GM19043 (cell line): ENCODE measurements around the gene GCNA.

ENCODE experiments used
- ATAC-seq: cut with Tn5 transposase; IDR thresholded peaks from one replicate; pipeline ENCODE4 v1.9.1; 2021; ENCODE audit warnings: low read depth; ENCODE audit not compliant: unreplicated experiment

The GCNA gene, protein sequence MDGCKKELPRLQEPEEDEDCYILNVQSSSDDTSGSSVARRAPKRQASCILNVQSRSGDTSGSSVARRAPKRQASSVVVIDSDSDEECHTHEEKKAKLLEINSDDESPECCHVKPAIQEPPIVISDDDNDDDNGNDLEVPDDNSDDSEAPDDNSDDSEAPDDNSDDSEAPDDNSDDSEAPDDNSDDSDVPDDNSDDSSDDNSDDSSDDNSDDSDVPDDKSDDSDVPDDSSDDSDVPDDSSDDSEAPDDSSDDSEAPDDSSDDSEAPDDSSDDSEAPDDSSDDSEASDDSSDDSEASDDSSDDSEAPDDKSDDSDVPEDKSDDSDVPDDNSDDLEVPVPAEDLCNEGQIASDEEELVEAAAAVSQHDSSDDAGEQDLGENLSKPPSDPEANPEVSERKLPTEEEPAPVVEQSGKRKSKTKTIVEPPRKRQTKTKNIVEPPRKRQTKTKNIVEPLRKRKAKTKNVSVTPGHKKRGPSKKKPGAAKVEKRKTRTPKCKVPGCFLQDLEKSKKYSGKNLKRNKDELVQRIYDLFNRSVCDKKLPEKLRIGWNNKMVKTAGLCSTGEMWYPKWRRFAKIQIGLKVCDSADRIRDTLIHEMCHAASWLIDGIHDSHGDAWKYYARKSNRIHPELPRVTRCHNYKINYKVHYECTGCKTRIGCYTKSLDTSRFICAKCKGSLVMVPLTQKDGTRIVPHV

GRCh38 chrX:71578253-71579135, at the start of gene GCNA:
TSS of gene GCNA (plus strand) at chrX:71578437. CDS start at chrX:71580822, 2,385 bp downstream.
- no peak for ATAC-seq

DNA sequence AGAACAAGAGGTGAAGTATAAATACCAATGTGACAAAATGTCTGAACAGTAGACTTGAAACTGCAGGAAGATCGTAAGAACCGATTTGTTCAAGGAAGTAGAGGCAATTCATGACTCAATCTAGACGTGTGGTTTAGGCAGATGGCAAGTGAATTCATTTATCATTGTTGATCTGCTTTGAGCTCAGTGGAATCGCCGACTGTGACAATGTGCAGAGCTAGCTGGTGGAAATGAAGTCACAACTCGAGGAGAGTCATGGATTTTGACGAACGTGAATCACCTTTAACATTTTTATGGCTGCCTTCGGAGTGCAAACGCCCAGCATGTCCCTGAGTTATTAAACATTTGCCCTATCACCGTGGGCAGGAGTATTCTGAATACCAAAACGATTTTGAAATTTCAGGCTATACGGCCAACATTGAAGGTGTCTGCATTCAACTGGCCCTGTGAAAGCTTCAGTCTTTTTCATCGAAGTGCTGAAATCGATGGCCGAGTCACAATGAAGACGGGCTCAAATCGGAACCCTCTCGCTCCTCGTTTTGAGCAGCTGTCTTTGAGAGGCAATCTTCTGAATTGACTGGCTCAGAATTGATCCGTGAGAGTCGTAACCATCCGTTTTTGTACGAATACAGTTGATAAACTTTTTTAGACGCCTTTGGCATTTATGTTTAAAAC, 46.0 kb upstream of the GCNA start:
- peak; percentile 21 for ATAC-seq

DNA sequence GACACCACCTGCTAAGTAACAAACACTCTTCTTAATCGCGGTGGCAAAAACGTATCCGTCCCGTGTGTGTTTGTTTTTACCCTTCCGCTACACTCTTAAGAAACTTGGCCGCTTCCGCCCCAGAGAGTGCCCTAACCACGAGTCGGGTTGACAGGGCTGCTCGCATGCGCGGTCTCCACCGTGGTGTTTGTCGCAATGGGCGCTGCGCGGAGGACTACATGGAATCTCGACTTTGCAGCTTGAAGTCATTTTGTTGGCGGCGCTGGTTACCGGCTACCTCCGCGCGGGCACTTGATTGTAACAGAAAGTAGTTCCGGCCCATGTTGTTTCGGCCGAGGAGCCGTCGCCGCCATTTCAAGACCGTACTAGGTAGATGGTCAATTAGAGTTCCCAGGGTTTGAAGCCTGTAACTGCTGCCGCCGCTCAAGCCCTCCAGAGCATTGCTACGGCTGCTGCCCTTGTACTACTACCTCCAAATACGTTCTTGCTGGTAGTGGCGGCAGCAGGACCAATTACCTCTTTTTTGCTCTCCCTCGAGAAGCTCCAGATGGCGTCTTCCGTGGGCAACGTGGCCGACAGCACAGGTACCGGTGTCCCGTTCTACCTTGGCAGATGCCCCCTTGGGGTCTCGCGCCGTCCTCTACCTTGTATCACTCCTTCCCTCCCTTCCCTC, 45.3 kb upstream of the GCNA start, which contains the start of gene OGT:
TSS of gene OGT (plus strand) at position 352 of the 673 bp plus-strand sequence. CDS start at position 548, 196 bp downstream.
- ATAC-seq = peak; percentile 69

- ATAC-seq = no peak
Measured at GRCh38 chrX:71533516-71533850, 44.8 kb upstream of the GCNA start.

- no peak for ATAC-seq
Measured at GRCh38 chrX:71533851-71534561, 44.2 kb upstream of the GCNA start.

DNA sequence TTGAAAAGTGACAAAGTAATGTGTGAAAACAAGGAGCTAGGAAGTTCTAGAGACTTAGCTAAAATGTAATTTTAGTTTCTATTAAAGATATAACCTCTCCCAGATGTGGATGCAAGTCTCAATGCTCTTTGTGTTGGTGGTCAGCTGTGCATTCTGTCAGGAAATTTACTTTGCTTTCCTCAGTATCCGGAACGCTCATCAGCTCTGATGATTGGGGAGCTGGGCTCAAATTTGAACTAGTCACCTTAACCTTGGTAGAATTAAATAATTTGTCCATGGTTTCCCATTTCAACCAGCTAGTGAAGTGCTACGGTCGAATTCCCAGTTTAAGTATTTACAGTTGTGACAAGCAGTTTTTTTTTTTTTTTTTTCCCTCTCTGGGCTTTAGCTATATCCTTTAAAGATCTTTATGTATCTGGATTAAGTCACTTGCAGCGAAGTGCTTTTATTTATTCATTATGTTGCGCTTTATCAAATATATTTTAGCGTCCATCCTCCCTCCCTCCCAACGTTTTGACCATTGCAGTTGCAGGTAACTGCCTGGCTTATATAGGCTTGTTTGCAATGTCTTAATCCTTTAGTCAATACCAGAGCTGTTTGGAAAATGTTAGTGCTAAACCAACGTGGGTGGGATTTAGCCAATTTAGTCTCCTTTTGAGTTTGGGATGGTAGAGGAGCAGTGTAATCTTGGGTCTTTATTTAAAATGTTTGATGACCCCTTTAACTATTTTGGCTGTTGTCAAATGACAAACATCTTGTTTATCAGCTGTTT, 43.3 kb upstream of the GCNA start:
- no peak for ATAC-seq

GRCh38 chrX:71536285-71536684, 42.0 kb upstream of the GCNA start:
- ATAC-seq = no peak

DNA sequence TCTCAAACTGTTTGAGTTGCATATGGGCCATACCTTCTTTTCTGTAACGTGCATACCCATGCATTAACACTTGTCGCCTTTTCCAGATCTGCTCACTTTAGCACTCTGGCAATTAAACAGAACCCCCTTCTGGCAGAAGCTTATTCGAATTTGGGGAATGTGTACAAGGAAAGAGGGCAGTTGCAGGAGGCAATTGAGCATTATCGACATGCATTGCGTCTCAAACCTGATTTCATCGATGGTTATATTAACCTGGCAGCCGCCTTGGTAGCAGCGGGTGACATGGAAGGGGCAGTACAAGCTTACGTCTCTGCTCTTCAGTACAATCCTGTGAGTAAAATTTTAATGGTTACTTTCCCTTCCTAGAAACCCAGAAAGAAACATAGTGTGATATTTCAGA, 40.5 kb upstream of the GCNA start:
- no peak for ATAC-seq

GRCh38 chrX:71540801-71541200, 37.4 kb upstream of the GCNA start:
- peak; percentile 23 for ATAC-seq

DNA sequence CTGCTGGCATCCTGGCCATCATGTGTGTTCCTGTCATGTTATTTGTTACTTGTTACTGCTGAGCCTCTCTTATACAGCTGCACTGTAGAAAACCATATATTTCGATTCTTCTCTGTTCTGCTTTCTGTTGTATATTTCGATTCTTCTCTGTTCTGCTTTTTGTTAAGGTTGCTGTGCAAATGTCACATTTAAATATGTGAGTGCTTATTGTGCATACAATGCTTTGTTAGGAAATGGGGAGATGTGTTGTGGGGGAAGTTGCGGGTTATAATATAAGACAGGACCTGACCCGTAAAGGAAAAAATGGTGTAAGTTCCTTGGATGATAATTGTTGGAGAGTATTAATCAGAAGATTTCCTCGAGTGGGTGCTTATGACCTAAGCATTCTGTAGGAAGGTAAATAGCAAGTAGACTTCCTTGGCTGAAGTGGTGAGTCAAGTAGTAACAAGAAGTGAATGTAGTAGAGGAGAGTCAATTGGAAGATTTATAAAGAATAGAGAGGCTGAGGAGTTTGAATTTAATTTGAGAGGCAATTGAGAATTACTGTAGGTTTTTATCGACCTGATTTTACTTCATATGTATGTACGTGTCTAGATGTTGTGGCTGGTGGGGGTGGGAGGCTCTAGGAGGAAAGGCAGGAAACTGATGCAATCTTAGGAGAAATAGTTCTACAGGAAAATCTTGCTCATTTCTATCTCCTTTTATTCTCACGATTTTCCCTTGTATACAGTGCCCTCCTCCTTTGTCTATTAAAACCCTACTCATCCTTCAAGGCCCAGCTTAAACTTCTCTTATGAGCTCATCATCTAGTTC, 36.8 kb upstream of the GCNA start:
- peak; percentile 89 for ATAC-seq

- no peak for ATAC-seq
Measured at GRCh38 chrX:71542411-71542810, 35.8 kb upstream of the GCNA start.

GRCh38 chrX:71542825-71543224, 35.4 kb upstream of the GCNA start:
- ATAC-seq = no peak

- ATAC-seq = no peak
Measured at GRCh38 chrX:71543316-71543715, 34.9 kb upstream of the GCNA start.

- ATAC-seq = no peak
Measured at GRCh38 chrX:71545364-71545763, 32.9 kb upstream of the GCNA start.

- ATAC-seq = no peak
Measured at GRCh38 chrX:71546879-71547278, 31.4 kb upstream of the GCNA start.

DNA sequence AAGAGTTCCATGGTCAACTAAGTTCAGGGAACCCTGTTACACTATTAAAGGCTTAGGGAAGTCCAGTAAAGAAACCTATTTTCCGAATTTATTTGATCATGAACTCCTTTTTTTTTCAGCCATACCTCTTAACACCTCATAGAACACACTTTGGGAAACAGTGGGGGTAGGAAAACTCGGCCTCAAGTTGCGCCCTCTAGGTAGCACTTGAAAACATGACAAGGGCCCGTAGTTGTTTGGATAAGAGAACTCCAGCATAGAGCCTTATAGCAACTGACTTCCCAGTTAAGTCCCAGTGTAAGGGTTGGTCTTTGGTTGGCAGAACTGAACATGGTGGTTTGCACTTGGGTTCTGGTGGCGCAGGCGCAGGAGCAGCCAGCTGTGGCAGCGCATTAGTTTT, 30.9 kb upstream of the GCNA start:
- ATAC-seq = no peak

- ATAC-seq = no peak
Measured at GRCh38 chrX:71549986-71550385, 28.3 kb upstream of the GCNA start.

DNA sequence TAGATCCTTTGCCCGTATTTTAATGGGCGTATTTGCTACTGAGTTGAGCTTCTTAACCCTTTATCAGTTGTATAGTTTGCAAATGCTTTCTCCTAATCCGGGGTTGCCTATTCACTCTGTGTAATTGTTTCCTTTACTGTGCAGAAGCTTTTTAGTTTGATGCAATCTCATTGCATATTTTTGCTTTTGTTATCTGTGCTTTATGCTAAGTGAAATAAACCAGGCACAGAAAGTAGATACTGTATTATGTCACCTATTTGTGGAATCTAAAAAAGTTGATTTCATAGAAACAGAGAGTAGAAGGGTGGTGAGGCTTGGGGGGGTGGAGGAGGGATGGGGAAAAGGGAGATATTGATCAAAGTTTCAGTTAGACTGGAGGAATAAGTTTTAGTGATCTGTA, 27.7 kb upstream of the GCNA start:
- no peak for ATAC-seq
